ENCODE data around the gene VWC2L.

Gene VWC2L

GRCh38 chr2:214624166-214624760 lies 213.4 kb downstream of the VWC2L start:
- no peaks in the 10 kb centered on the region for H3K9me3 ChIP-seq (ENCODE audit: control insufficient read depth, low read length)
- H3K9ac ChIP-seq (ENCODE audit: low read length): no peak overlapping the region
- no peak overlapping the region for H3K4me3 ChIP-seq (ENCODE audit: low read length)
- H3K4me1 ChIP-seq (ENCODE audit: control insufficient read depth, insufficient read depth, low read length): no peaks in the 10 kb centered on the region
- H3K27me3 ChIP-seq (ENCODE audit: control insufficient read depth, insufficient read depth, low read length): no peaks in the 10 kb centered on the region
- no peaks in the 10 kb centered on the region for H3K36me3 ChIP-seq (ENCODE audit: control insufficient read depth, insufficient read depth, low read length)

GRCh38 chr2:214628091-214628490 lies 217.2 kb downstream of the VWC2L start:
- Histone ChIP-seq H3K9me3 (ENCODE audit: control insufficient read depth, low read length) (no peaks in the 10 kb centered on the region), H3K4me3 (ENCODE audit: low read length) (no peak overlapping the region), H3K36me3 (ENCODE audit: control insufficient read depth, insufficient read depth, low read length) (no peaks in the 10 kb centered on the region), H3K27me3 (ENCODE audit: control insufficient read depth, insufficient read depth, low read length) (no peaks in the 10 kb centered on the region), H3K4me1 (ENCODE audit: control insufficient read depth, insufficient read depth, low read length) (no peaks in the 10 kb centered on the region), H3K9ac (ENCODE audit: low read length) (no peak overlapping the region)

Measured in mucosa of stomach (tissue), 1 donor.